Neutrophil (primary cell): ENCODE results near the gene TMEM14A.

Experiments used
- H3K27ac ChIP-seq: fragments of 200-600 bp; sonication (generic); 2 replicates; pipeline ENCODE4 v1.5.1; 2016; ENCODE audit warnings: mild to moderate bottlenecking, moderate library complexity
- H3K27me3 ChIP-seq: fragments of 200-600 bp; sonication (generic); 2 replicates; pipeline ENCODE4 v1.6.0; 2016; ENCODE audit warnings: mild to moderate bottlenecking
- H3K36me3 ChIP-seq: fragments of 200-600 bp; sonication (generic); 2 replicates; pipeline ENCODE4 v1.5.1; 2017
- H3K4me1 ChIP-seq, 2 experiments: fragments of 200-600 bp in 1 of 2; sonication (generic) in 1 of 2; 1 replicate in 1 of 2; 2 replicates in 1 of 2; pipeline versions ENCODE4 v1.5.1 to v1.6.1; 2013 to 2016; ENCODE audit warnings: low read depth in 1 of 2, low read length in 1 of 2, mild to moderate bottlenecking in 1 of 2, moderate library complexity in 1 of 2; ENCODE audit not compliant: control insufficient read depth in 1 of 2, insufficient read depth in 1 of 2
- H3K4me3 ChIP-seq, 2 experiments: fragments of 200-600 bp in 1 of 2; sonication (generic) in 1 of 2; 1 replicate in 1 of 2; 2 replicates in 1 of 2; pipeline ENCODE4 v1.5.1; 2013 to 2016; ENCODE audit warnings: low read depth in 1 of 2, low read length in 1 of 2, mild to moderate bottlenecking in 1 of 2, moderate library complexity in 1 of 2
- H3K9me3 ChIP-seq: fragments of 200-600 bp; sonication (generic); 2 replicates; pipeline ENCODE4 v1.5.1; 2016
- TF ChIP-seq, protein P1 (sequence below): fragments of 200-600 bp; sonication (generic); IDR thresholded peaks from 2 replicates; pipeline ENCODE4 v1.5.1; 2016; ENCODE audit warnings: antibody characterized with exemption

TMEM14A gene

DNA sequence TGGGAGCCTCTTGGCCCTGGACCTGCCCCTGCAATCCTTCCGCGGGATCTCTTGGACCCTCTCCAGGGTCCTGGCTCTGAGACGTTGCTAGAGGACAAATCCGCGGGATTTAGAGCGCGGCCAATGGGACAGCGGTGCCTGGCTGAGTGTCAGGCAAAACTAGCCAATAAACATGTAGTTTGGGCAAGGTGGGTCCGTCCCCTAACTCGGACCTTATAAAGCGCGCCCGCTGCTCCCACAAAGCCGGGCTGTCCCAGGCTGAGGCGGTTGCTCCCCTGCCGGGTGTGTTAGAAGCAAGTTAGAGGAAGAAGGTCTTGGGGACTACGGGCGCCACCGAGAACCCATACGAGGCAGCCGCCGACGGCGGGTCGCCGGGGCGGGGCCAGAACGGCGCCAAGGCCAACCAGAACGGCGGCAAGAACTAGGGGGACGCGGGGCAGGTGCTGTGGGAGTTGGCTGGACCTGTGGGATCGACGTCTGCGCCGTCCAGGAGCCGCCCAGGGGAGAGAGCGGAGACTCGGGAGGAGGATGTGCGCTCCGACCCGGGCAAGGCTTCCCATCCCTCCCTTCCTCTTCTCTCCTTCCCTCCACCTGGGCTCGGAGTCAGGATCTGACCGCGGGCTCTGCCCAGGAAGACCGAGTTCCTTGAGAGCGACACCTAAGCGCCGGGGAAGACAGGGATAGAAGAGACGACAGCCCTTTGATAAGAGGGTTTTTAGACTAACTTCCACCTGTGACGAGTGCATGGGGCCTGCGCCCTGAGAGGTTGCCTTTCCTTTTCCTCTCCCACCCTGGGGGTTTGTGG, 6.5 kb upstream of the TMEM14A start:
- Histone ChIP-seq H3K4me1 (peaks cover 16 to 17% of the 10 kb centered on the region in 2 experiments), H3K27me3 (peaks cover 24% of the 10 kb centered on the region), H3K27ac (no peak overlapping the region), H3K4me3 (peak overlapping the region; percentile 36 to 56), H3K36me3 (no peaks in the 10 kb centered on the region), H3K9me3 (no peaks in the 10 kb centered on the region)
- TF ChIP-seq, protein P1, sequence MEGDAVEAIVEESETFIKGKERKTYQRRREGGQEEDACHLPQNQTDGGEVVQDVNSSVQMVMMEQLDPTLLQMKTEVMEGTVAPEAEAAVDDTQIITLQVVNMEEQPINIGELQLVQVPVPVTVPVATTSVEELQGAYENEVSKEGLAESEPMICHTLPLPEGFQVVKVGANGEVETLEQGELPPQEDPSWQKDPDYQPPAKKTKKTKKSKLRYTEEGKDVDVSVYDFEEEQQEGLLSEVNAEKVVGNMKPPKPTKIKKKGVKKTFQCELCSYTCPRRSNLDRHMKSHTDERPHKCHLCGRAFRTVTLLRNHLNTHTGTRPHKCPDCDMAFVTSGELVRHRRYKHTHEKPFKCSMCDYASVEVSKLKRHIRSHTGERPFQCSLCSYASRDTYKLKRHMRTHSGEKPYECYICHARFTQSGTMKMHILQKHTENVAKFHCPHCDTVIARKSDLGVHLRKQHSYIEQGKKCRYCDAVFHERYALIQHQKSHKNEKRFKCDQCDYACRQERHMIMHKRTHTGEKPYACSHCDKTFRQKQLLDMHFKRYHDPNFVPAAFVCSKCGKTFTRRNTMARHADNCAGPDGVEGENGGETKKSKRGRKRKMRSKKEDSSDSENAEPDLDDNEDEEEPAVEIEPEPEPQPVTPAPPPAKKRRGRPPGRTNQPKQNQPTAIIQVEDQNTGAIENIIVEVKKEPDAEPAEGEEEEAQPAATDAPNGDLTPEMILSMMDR = no peak

DNA sequence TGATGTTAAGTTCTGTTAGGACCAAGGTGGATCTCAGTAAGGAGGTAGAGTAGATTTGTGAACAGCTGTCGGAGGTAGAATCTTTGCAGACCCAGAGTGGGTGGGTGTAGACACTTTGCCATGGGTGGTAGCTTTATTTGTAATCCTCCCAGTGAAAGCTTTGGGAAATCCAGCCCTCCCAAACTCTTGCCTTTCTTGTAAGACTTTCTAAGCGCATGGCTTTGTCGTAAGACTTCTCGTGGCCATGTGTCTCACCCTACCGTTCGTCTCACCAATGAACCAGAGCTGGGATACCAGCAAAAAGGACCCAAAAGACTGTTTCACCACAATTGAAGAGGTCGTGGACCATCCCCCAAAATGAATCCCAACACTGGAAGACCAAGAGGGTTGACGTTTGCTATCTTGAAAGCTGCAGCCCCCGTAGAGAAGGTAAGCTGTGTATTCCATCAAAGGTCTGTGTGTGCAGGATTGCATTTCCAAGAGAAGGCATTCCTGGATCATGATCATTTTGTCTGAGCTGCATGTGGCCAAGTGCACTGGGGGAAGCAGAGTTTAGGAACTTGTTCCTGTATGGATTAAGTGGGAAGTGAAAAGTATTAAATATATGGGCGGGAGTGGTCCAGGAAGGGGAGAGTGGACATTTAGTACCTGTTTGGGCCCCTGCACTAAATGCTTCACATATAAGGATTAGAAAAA, 5.8 kb upstream of the TMEM14A start:
- H3K4me1 ChIP-seq = peaks cover 16 to 17% of the 10 kb centered on the region in 2 experiments
- no peak overlapping the region for H3K27ac ChIP-seq
- no peak overlapping the region for H3K4me3 ChIP-seq
- no peaks in the 10 kb centered on the region for H3K36me3 ChIP-seq
- no peaks in the 10 kb centered on the region for H3K9me3 ChIP-seq
- TF ChIP-seq, protein P1 = no peak
- peaks cover 24% of the 10 kb centered on the region for H3K27me3 ChIP-seq

DNA sequence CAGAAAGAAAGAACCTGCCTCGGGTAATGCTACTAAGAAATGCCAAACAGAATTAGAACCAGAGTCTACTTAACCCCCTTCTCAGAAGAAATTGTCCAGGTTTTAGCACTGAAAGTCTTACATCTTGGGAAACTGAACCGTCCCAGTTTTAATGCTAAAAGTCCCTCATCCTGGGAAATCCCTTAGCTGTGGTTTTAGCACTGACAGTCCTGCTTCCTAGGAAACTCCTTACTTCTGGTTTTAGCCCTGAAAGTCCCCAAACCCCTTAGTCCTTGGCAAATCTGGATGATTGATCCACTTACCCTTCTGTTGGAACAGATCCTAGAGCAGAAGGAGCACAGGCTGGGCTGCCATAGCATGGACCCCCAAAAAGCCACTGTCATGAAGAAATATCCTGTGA, 4.8 kb upstream of the TMEM14A start:
- Histone ChIP-seq H3K9me3 (no peaks in the 10 kb centered on the region), H3K27ac (no peak overlapping the region), H3K36me3 (no peaks in the 10 kb centered on the region), H3K27me3 (peaks cover 25% of the 10 kb centered on the region), H3K4me1 (peaks cover 23 to 24% of the 10 kb centered on the region in 2 experiments), H3K4me3 (no peak overlapping the region)
- TF ChIP-seq, protein P1 = no peak

DNA sequence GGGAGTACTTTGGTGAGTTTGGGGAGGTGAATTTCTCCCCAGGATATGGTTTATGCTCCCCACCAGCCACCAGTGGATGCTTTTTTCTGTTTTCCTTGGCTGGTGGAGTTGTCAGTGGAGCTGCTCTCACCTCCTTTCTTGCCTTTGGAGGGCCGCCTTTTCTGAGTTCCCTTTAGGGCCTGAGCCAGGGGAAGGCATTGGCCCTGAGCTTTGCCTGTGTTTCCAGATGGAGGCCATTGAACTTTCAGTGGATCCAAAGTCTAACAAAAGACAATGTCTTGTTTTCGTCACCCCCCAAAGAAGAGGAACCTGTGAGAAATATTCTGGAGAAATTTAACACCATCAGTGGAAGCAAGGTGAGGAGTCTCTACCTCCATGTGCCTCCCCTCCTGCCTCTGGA, 4.4 kb upstream of the TMEM14A start:
- Histone ChIP-seq H3K27me3 (peaks cover 30% of the 10 kb centered on the region), H3K4me1 (peaks cover 27 to 28% of the 10 kb centered on the region in 2 experiments), H3K9me3 (no peaks in the 10 kb centered on the region), H3K4me3 (no peak overlapping the region), H3K36me3 (no peaks in the 10 kb centered on the region), H3K27ac (no peak overlapping the region)
- TF ChIP-seq, protein P1 = no peak

DNA sequence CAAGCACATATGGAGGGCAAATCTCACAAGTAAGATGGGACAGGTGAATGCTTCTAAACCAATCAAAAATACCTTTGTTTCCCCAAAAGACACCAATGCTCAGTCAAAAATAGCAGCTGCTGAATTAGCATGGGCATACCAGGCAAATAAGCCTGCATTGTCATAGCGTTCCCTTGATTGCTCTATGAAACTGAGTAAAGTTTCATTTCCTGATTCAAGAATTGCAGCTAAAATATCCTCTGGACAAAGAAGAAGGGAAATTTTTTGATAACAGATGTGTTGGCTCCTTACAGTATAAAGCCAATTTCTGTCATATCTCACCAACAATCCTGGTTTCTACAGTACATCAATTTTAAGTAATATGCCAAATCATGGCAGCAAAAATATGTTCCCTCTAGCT, 3.3 kb upstream of the TMEM14A start:
- Histone ChIP-seq H3K9me3 (no peaks in the 10 kb centered on the region), H3K36me3 (no peaks in the 10 kb centered on the region), H3K27me3 (peaks cover 37% of the 10 kb centered on the region), H3K4me3 (no peak overlapping the region), H3K27ac (no peak overlapping the region), H3K4me1 (peaks cover 27 to 28% of the 10 kb centered on the region in 2 experiments)
- TF ChIP-seq, protein P1 = no peak
